ENCODE measurements around the gene ECM1.
A peak's percentile ranks its signal among the peaks of the same experiment; 100 is the strongest.

The ECM1 gene

DNA sequence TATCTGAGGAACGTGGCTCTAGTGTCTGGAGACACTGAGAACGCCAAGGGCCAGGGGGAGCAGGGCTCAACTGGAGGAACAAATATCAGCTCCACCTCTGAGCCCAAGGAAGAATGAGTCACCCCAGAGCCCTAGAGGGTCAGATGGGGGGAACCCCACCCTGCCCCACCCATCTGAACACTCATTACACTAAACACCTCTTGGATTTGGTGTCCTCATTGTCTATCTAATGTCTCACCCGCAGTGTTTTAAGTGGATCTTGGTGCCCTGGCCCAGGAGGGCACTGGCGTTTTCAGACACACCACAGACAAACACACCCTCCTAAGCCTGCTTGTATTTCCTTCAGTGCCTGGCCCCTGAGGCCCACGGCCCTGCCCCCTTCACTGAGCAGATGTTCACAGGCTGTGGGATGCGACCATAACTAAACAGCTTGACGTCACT, 5.5 kb downstream of the ECM1 start:
- DNase-seq = no peak

DNA sequence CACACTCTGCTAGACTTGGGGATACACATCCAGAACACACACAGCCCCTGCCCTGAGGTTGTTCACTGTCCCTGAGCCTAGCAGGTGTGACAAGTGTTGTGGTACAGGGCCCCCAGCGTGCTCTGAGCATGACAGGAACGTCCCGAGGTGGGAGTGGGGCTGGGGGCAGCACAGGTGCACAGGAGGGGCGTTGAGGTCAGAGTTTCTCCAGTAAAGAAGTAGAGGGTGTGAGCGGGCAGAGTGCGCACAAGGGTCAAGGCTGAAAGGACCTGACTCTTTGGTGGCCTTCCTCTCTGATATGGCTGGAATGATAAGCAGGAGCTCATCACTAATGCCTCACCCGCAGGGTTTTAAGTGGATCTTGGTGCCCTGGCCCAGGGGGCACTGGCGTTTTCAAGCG, 6.4 kb downstream of the ECM1 start:
- DNase-seq = no peak

DNA sequence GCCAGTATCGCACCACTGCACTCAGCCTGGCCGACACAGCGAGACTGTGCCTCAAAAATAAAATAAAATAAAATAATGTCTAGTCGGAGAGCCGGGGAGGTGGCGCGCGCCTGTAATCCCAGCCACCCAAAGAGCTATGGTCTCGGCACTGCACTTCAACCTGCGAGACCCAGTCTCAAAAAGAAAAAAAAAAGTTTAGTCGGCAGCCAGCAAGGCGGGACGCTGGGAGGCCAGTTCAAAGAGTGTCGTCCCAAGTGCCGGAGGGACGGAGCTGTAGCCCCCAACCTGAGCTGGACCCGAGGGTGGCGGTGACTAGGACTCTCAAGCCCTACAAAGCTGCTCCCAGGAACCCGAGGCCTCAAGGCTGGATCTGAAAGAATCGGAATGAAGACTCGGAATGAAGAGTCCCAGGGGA, 7.0 kb downstream of the ECM1 start:
- no peak for DNase-seq

DNA sequence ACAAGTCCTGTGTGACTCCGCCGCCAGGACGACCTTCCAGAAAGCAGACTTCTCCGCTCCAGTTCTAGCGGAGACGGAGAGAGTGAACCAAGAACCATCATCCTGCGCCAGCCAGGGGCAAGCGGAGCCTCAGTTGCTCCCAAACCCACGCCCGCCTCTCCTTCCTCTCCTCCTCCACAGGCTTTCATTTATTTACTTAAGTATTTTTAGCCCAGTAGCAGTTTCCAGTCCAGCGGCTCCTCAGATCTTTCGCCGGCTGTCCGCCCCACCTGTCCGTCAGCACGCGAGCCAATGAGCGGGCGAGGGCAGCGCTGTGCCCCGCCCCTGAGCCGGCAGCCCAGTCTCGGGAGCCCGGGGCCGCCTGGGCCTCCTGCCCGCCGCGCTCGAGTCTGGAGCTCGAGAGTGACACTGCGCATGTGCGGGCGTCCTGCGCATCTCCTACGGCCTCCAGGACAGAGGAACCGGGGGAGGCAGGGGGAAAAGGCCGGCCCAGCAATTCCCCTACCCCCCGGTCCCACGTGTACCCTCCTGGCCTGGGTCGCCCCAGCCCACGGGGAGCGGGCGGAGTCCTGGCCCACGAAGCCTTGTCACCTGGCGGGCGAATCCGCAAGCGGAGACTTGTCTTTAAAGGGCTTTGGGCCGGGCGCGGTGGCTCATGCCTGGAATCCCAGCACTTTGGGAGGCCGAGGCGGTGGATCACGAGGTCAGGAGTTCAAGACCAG, 7.6 kb downstream of the ECM1 start, which contains the start of gene FALEC:
Gene FALEC (plus strand): TSS at position 425 of the 722 bp plus-strand sequence.
- peak; percentile 96 for DNase-seq

DNA sequence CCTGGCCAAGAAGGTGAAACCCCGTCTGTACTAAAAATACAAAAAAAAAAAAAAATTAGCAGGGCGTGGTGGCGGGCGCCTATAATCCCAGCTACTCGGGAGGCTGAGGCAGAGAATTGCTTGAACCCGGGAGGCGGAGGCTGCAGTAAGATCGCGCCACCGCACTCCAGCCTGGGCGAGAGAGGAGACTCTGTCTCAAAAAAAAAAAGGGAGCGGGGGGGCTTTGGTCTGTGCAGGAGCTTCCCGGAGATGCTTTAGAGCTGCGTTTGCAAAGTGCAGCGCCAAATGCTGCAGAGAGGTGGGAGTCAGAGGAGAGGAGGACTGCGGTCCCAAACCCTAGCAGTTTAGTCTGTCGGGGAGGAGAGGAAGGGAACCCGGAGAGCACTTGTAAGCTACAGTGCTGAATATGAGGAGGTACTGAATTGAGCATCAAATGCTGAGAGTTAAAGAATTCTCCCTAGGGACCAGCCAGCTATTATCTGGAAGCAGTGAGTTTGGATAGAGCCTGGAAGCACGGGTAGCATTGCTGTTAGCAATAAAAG, 8.2 kb downstream of the ECM1 start:
- DNase-seq = peak; percentile 34

DNA sequence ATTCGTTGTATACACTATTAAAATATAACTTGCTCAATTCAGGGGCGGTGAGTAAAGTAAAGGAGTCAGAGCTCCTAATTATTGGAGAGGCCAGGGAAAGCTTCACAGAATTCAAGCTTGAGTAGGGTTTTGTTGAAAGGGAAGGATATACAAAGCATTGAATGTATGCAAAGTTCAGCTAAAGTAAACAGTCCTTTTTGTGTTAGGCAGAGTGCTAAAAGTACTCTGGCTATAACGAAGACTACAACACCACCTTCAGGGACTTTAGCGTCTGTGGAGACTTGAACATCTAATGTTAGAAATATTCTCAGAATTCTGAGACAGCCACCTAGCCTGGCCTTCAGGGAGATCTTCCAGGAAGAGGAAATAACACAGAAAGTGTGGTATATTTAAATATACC, 8.7 kb downstream of the ECM1 start:
- peak; percentile 2 for DNase-seq

DNA sequence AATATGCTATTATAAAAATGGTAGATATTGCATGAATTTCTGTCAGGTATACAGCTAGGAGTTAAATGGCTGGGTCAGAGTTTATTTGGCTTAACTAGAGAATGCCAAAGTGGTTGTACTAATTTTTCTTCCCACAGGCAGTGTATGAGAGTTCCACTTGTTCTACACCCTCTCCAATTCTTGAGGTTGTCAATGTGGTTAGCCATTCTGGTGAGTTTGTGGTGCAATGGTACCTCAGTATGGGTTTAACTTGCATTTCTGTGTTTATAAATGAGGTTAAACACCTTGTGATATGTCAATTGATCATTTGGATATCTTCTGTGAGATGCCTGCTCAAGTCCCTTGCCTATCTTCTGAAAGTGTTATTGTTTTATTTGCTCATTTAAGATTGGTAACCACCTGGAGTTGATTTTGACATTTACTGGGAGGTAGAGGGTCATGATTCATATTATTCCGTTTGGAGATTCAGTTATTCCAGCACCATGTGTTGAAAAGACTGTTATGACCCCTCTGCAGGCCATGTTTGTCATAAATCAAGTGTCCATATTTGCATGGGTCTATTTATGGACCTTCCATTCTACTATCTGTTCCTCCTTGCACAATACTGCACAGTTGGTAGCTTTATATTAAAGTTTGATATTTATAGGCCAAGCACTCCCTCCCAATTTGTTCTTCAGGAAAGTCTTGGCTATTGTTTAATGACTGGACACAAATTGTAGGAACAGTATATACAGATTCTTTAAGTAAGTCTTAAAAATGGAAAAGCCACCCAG, 13.5 kb downstream of the ECM1 start:
- no peak for DNase-seq

DNA sequence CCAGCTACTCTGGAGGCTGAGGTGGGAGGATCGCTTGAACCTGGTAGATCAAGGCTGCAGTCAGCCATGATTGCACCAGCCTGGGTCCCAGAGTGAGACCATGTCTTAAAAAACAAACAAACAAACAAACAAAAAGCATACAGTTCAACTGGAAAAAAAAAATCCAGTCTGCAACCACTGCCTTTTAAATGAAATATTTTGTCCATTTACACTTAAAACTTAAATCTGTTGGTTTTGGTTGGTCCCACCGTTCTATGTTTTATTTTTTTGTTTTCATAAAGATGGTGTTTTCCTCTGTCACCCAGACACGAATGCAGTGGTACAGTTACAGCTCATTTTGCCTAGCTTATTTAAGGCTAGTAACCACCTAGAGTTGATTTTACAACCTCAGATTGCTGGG, 17.4 kb downstream of the ECM1 start:
- no peak for DNase-seq

DNA sequence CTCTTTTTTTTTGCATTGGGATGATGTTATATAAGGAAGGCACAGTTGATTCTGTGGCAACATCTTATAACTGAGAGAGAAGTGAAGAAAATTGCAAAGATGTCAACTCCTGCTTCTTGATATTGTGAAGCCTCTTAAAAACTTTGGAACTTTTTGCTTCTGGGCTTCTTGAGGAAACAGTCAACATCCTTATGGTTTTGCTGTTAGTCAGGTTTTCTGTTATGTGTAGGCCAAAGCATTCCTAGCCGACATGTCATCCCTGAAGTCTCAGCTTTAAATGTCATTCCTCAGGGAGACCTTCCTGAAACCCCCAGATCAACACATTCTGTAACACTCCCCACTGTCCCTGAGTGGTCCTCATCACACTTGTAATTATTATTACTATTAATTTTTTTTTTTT, 20.3 kb downstream of the ECM1 start:
- DNase-seq = no peak

DNA sequence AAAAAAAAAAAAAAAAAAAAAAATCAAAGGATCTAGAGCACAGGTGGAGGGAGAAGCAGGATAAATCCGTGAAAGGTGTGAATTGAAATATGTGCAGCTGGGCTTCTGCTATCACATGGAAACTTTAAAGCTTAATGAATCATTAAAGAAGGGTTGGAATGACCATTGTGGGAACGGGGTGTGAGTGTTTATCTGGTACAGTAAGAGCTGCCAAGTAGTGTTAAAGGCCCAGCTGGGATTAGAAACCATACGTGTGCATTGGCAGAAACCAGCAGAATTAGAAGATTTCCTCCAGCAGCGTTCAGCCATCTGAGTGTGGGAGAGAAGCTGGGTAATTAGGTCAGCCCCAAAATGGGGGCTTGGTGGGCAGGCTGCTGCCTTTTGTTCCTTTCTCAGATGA, 21.1 kb downstream of the ECM1 start:
- DNase-seq = no peak

DNA sequence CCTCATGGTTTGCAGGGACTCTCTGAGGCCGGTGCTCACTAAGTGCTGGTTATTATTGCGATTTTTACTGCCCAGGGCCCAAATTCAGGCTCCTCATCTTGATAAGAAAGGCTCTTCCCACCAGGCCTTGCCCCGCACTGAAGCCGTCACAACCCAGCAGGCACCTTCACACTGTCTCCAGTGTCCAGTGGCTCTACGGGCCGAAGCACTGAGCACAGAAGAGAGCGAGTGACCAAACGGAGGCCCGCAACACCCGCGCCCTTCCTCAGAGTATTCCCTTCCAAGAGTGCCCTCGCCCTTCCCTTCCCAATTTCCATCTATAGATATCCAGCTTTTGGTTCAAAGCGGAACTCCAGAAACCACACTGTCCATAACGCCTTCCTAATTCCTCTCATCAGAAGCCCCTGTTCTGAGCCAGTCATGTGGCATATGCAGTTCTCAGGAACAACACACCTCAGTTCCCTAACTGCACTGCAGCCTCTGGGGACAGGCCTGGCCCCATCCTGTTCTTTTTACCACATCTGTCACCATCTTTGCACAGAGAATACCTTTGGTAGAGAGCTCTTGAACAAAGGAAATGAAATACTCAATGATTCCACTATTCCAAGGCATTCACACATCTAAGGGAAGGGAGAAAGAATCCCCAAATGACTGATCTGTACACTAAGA, 22.7 kb downstream of the ECM1 start:
- no peak for DNase-seq

DNA sequence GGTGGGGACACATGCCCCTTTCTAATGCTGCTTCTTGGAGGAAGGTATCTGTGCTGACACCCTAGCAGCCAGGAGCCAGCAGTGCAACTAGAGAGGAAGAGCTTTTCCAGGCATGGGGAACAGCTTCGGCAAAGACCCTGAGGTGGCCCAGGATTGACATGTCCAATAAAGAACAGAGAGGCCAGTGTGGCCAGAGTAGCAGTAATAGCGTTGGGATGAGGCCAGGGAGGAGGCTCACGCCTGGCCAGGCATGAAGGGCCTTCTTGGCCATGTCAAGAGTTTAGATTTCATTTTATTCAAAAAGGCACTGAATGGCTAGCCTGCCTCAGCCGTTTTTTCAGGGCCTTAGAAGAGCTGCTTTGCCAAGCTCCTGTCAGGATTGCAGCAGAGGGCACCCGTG, 25.0 kb downstream of the ECM1 start:
- DNase-seq = no peak

DNA sequence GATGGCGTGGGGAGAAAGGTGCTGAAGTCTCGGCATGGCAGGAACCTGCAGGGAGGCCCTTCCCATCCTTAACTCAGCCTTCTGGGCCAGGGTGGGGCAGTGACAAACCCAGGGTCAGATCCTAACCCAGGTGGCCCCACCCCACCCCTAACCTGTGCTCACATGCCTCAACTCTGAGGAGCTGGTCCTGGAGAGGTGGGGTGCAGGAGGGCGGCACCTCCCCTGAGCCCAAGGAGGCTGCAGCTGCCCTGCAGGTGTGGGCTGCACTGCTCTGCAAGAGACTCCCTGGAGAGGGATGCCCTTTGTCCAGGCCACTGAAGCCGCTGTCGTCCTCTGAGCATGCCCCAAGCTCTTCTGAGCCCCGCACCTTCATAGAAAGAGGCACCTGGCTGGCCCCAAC, 26.1 kb downstream of the ECM1 start:
- no peak for DNase-seq

DNA sequence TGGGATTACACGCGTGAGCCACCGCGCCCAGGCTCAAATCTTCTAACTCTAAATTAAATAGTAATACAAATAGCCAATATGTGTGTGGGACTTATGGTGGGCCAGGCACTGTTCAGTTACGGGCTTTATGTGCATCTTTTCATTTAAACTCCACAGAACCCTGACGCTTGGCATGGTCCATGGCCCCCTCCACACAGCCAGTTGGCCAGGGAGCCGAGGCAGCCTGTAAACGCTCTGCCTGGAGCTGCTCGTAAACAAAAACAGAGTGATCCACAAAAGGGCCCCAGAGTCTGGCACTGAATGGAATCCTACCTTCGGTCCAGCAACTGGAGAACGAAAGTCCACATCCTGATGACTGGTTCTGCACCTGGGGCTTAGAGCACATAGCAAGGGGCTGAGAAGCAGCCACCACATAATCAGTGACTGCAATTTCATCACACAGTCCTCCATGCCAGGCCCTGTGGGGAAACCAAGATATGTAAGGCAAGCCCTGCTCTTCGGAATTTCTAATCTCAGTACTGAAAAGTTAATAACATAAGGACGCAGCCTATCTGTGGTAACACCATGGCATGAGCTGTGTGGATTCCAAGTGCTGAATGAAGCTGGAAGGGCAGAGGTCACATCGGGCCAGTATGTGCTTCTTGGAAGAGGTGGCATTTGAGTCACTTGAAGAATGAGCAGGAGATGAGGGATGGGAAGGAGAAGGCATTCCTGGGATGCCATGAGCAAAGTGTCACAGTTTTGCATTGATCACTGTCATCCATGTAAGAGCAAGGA, 27.8 kb downstream of the ECM1 start:
- DNase-seq = no peak

DNA sequence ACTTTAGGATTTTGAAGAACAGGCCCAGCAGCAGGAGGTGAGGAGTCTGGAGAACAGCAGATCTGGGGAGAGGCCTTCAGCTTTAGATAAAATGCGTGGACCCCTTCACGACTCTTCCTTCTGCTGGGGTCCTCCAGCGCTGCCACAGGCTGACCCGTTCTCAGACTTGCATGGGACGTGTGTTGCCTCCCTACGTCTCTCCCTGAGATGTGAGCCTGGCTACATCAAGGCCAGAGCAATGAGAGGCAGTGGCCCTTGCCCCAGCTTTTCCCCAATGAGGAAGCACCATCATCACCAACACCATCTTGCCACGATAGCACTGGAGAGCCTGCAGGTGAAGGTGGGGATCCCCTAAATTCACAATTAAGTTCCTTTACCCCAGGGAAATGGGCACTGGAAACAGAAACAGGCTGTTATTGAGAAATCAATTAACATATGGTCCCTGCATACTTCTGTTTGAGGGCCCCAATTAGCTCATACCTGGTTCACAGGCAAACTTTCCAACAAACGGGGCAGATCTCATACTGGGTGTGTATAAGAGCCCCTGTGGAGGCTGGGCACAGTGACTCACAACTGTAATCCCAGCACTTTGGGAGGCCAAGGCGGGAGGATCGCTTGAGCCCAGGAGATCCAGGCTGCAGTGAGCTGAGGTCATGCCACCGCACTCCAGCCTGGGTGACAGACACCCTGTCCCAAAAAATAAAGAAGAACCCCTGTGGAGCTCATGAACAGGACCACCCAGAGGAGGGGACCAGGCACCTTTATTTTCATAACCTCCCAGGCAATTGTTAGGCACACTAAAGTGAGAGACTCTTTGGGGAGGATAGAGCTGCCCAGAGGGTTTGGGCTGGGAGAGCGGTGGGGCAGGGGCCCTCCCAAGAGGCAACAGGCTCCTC, 29.2 kb downstream of the ECM1 start:
- DNase-seq = no peak

DNA sequence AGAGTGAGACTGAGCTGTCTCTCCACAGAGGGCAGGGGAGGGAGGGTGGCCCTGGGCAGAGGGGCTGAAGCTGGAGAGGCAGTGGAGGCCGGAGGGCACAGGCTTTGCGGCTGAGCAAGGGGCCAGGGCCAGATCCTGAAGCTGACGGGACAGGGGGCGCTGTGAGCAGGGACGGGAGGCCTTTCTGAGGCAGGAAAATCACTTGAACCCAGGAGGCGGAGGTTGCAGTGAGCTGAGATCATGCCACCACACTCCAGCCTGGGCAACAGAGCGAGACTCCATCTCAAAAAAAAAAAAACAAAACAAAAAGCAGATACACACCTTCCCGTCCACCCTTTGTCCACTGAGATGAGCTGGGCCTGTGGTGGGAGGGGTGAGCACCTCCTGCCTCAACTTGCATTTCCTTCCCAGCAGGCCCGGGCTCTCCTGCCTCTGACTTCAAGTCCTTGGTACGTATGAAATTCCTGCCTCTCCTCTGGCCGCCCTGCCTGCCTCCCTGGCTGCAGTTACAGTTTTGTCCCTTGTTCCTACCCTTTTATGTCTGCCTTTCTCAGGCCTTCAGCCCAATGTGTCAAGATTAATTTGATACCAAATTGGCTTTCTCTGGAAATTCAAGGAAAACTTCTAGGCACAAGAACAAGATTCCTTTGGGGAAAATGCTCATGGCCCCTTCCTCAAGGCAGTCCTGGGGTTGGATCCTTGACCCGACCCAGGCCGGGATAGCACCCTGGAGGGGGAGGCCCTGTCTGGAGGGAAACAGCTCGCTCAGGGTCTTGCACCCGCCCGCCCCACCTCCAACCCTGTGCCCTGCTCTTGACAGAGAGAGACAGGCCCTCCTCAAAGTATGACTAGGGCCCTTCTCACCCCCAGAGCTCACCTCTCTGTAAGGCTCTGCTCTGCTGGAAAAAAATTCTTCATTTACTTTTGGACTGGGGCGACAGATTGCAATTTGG, 30.1 kb downstream of the ECM1 start:
- no peak for DNase-seq

DNA sequence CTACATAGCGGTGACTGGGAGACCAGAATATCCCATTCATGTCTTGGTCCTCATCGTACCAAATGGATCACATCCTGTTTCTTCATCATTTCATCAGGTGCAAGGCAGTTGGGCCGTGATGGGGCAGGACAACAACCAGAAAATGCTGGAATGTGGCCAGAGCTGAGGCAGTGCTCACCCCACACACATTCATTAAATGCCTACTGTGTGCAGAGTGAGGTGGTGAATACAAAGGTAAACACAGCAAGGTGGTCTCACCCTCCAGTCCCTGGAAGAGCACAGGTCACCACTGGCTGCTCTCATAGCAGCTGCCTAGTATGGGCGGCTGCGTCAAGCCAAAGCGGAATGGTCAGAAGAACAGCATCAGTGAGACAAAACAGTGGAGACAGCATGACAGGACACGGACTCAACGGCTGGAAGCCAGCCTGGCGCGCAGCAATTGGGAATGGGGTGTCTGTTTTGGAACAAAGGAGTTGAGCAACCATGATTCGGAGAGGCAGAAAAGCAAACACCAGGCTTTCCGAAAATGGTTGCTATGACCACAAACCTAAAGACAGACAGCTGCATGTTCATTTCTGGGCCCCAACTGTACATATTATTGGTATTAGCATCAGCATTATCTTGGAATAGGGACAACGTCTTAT, 35.7 kb downstream of the ECM1 start:
- peak; percentile 64 for DNase-seq

DNA sequence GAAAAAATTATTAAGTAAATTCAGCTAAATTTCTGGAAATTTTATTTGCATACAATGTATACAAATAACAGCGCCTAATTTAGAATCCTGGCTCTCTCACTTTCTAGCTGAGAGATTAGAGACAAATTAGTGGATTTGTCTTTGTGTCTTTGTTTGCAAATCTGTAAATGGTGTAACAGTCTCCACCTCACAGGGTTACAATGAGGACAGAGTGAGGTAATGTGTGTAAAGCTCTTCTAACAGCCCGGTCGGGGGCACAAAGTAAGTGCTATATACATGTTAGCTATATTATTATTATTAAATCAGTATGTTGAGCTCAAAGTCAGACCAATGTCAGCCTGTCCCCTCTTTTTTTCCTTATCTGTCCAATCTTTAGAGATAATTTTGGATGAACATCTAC, 36.3 kb downstream of the ECM1 start:
- DNase-seq = no peak

DNA sequence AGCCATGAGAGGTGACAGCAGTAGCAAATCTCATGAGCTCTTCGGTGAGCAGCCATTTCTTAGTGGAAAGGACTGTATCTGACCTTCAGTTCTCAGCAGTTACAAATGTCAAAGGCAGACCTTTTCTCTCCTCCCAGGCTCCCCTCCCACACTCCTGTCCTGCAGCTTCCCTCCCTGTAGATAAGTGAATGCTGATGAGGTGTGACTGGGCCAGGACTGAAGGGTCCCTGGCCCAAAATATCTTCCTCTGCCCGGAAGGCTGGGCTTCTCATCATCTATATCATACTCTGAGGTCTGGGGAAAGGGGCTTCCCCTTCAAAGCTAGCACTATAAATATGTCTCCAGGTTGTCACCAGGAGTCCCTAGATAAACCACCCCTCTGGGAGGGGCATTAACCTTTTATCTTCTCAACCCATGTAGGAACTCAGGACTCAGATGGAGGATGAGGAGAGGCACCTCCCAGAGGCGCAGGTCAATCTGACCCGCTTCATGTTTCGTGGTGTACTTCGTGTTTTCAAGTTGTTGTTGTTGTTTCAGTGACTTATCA, 37.6 kb downstream of the ECM1 start:
- DNase-seq = no peak

All from NCI-H1105 treated with DMSO at 0.1 percent for 48 hours (cell line).